OCI-LY1 (cell line): ENCODE measurements around the gene YIF1B.

ENCODE experiments used
- CTCF ChIP-seq: fragments of 200-600 bp; sonication (generic), shearing (Covaris generic); IDR thresholded peaks from 2 replicates; pipeline ENCODE4 v1.5.1; 2017; ENCODE audit warnings: mild to moderate bottlenecking, antibody characterized with exemption, low read length, moderate library complexity, mixed read lengths
- EZH2 ChIP-seq: fragments of 200-600 bp; sonication (generic), shearing (Covaris generic); IDR thresholded peaks from 2 replicates; pipeline ENCODE4 v1.8.0; 2017; ENCODE audit warnings: borderline replicate concordance, mixed run types, mild to moderate bottlenecking, antibody characterized with exemption, low read length, moderate library complexity, mixed read lengths

- no peak for TF ChIP-seq EZH2
- TF ChIP-seq CTCF = no peak
These were observed 36.9 kb upstream of the YIF1B start for GRCh38 chr19:38352611-38353010.
